NB4 (cell line): ENCODE measurements around the gene MORN1.

Experiments
- MYC ChIP-seq: IDR thresholded peaks from 2 replicates; pipeline ENCODE4 v1.6.1; 2011; ENCODE audit warnings: low read depth, low read length
- POLR2A ChIP-seq: IDR thresholded peaks from 2 replicates; pipeline ENCODE4 v1.6.1; 2011; ENCODE audit warnings: mild to moderate bottlenecking; ENCODE audit not compliant: insufficient read length; ENCODE audit errors: extremely low read depth
- TF ChIP-seq, protein P1 (sequence below): IDR thresholded peaks from 2 replicates; pipeline ENCODE4 v1.6.1; 2011; ENCODE audit warnings: low read depth, low read length
- TF ChIP-seq, protein P2 (sequence below): IDR thresholded peaks from one replicate; pipeline ENCODE4 v1.5.1; 2012; ENCODE audit warnings: low read depth, low read length

DNA sequence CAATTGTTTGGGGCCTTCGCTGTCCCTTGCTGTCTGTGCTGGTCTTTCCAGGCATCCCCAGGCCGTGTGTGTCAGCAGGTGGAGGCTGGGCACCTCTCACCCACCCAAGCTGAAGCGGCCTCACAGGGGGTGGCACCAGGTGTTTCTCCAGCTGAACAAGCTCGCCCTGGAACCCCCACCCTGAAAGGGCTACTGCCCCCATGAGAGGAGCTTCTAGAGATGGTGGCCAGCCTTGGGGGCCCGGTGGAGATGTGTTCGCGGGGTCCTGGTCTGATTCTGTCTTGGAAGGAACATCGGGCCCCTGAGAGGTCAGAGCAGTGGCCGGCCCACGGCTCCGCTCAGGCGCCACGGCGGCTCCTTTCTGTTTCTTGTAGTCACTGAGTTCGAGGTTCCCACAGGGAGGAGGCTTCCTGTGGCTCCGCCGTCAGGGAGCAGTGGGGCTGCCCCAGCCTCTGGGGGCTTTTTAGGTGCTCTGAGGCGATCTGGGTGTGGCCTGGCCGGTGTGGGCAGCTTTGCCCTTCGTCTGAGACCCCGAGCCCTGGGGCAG lies 116.4 kb downstream of the MORN1 start:
- TF ChIP-seq POLR2A (no peak), MYC (no peak)
- TF ChIP-seq, protein P1, sequence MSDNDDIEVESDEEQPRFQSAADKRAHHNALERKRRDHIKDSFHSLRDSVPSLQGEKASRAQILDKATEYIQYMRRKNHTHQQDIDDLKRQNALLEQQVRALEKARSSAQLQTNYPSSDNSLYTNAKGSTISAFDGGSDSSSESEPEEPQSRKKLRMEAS = no peak
- TF ChIP-seq, protein P2, sequence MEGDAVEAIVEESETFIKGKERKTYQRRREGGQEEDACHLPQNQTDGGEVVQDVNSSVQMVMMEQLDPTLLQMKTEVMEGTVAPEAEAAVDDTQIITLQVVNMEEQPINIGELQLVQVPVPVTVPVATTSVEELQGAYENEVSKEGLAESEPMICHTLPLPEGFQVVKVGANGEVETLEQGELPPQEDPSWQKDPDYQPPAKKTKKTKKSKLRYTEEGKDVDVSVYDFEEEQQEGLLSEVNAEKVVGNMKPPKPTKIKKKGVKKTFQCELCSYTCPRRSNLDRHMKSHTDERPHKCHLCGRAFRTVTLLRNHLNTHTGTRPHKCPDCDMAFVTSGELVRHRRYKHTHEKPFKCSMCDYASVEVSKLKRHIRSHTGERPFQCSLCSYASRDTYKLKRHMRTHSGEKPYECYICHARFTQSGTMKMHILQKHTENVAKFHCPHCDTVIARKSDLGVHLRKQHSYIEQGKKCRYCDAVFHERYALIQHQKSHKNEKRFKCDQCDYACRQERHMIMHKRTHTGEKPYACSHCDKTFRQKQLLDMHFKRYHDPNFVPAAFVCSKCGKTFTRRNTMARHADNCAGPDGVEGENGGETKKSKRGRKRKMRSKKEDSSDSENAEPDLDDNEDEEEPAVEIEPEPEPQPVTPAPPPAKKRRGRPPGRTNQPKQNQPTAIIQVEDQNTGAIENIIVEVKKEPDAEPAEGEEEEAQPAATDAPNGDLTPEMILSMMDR = no peak
